ENCODE data around the gene MYOD1.

MYOD1 gene

GRCh38 chr11:17767301-17767885, 48.0 kb downstream of the MYOD1 start:
- in situ Hi-C loops (cut with HindIII; ENCODE audit: low sequenced_read_pairs) = no loop called here

- in situ Hi-C loops (cut with HindIII; ENCODE audit: low sequenced_read_pairs) = no loop called here
Measured at GRCh38 chr11:17767914-17768313, 48.5 kb downstream of the MYOD1 start.

- in situ Hi-C loops (cut with HindIII; ENCODE audit: low sequenced_read_pairs) = no loop called here
Measured at GRCh38 chr11:17768547-17768946, 49.2 kb downstream of the MYOD1 start.

GRCh38 chr11:17769218-17769617, 49.8 kb downstream of the MYOD1 start:
- in situ Hi-C loops (cut with HindIII; ENCODE audit: low sequenced_read_pairs) = no loop called here

GRCh38 chr11:17770048-17770652, 50.8 kb downstream of the MYOD1 start:
- in situ Hi-C loops (cut with HindIII; ENCODE audit: low sequenced_read_pairs) = no loop called here

GRCh38 chr11:17770917-17771316, 51.5 kb downstream of the MYOD1 start:
- in situ Hi-C loops (cut with HindIII; ENCODE audit: low sequenced_read_pairs) = no loop called here

- in situ Hi-C loops (cut with HindIII; ENCODE audit: low sequenced_read_pairs) = no loop called here
Measured at GRCh38 chr11:17771415-17771814, 52.0 kb downstream of the MYOD1 start.
